GM12872 (cell line): ENCODE data around the gene NAV3.

Experiments
- CTCF ChIP-seq: IDR thresholded peaks from 3 replicates; pipeline ENCODE4 v1.5.1; 2011; ENCODE audit warnings: low read depth, mild to moderate bottlenecking, low read length, moderate library complexity; ENCODE audit not compliant: insufficient read depth

NAV3 gene

GRCh38 chr12:78085542-78086182, 255.0 kb downstream of the NAV3 start:
- TF ChIP-seq CTCF, result no peak

- no peak for TF ChIP-seq CTCF
These were observed 256.1 kb downstream of the NAV3 start for GRCh38 chr12:78086553-78087362.

- no peak for TF ChIP-seq CTCF
These were observed 256.6 kb downstream of the NAV3 start for GRCh38 chr12:78087363-78087675.

- TF ChIP-seq CTCF, result no peak
These were observed 257.7 kb downstream of the NAV3 start for GRCh38 chr12:78088391-78088832.

GRCh38 chr12:78090266-78090665, 259.6 kb downstream of the NAV3 start:
- TF ChIP-seq CTCF, result no peak

- TF ChIP-seq CTCF, result no peak
These were observed 264.9 kb downstream of the NAV3 start for GRCh38 chr12:78095623-78096022.

- no peak for TF ChIP-seq CTCF
These were observed 266.4 kb downstream of the NAV3 start for GRCh38 chr12:78096909-78097597.
